ENCODE data around the gene TRIM52. TPM values are rescaled to one million over a fixed set of nuclear protein-coding genes. Genes with fewer than 3 reads are reported as not detected.
A peak's percentile ranks its signal among the peaks of the same experiment; 100 is the strongest.

Gene TRIM52
- polyA plus RNA-seq, 1 donor from 2014 or later: 42.0 TPM

GRCh38 chr5:181223058-181223728, 37.8 kb downstream of the TRIM52 start, which contains the start of gene TRIM41:
TRIM41 (plus strand) TSS chr5:181223281; CDS start chr5:181224000, 719 bp downstream.
- Histone ChIP-seq H3K9ac (ENCODE audit: low read length) (peak within 1 kb of the TSS; percentile 96), H3K36me3 (ENCODE audit: insufficient read depth, low read length) (no peaks in the 10 kb centered on the region), H3K9me3 (ENCODE audit: low read length) (no peaks in the 10 kb centered on the region), H3K4me3 (ENCODE audit: low read length) (peak within 1 kb of the TSS; percentile 93), H3K27me3 (ENCODE audit: insufficient read depth, low read depth, low read length) (no peaks in the 10 kb centered on the region), H3K79me2 (replicated peaks; ENCODE audit: insufficient read depth, low read length) (peaks cover 24% of the 10 kb centered on the region), H3K9me2 (ENCODE audit: insufficient read depth, low read length) (no peaks in the 10 kb centered on the region), H4K20me1 (ENCODE audit: insufficient read depth) (no peaks in the 10 kb centered on the region), H3F3A (ENCODE audit: insufficient read depth, low read length, poor library complexity, severe bottlenecking) (no peaks in the 10 kb centered on the region), H3K4me2 (ENCODE audit: low read length) (peak within 1 kb of the TSS; percentile 94), H3K27ac (ENCODE audit: low read length) (peak within 1 kb of the TSS; percentile 96), H2AFZ (ENCODE audit: low read depth, low read length) (peak within 1 kb of the TSS; percentile 78)
- peak; percentile 72 for TF ChIP-seq EP300 (conservative IDR thresholded peaks at IDR 0.05; ENCODE audit: poor library complexity, severe bottlenecking)
- TF ChIP-seq CTCF (IDR thresholded peaks at IDR 0.05; ENCODE audit: poor library complexity, severe bottlenecking): peak; percentile 14
- no peak for TF ChIP-seq EZH2 (IDR thresholded peaks at IDR 0.05; ENCODE audit: borderline replicate concordance, insufficient read depth, low read length, poor library complexity, severe bottlenecking)
- TF ChIP-seq TAF1 (IDR thresholded peaks at IDR 0.05; ENCODE audit: low read depth): peak; percentile 80
- TF ChIP-seq RAD21 (conservative IDR thresholded peaks at IDR 0.05): peak; percentile 34
- TF ChIP-seq SMC3 (conservative IDR thresholded peaks at IDR 0.05; ENCODE audit: poor library complexity): no peak
- peak; percentile 98 for TF ChIP-seq POLR2AphosphoS5 (IDR thresholded peaks at IDR 0.05)
- peak; percentile 76 for TF ChIP-seq REST (IDR thresholded peaks at IDR 0.05; ENCODE audit: borderline replicate concordance)
- peak; percentile 59 for TF ChIP-seq MXI1 (conservative IDR thresholded peaks at IDR 0.05; ENCODE audit: poor library complexity, severe bottlenecking)

GRCh38 chr5:181222630-181223057, 38.3 kb downstream of the TRIM52 start:
- TF ChIP-seq RAD21 (conservative IDR thresholded peaks at IDR 0.05) (no peak), REST (IDR thresholded peaks at IDR 0.05; ENCODE audit: borderline replicate concordance) (peak; percentile 43)
- no peaks in the 10 kb centered on the region for H3K27me3 ChIP-seq (ENCODE audit: insufficient read depth, low read depth, low read length)
- peak overlapping the region; percentile 78 for H2AFZ ChIP-seq (ENCODE audit: low read depth, low read length)
- peak overlapping the region; percentile 74 for H3K4me2 ChIP-seq (ENCODE audit: low read length)
- peak overlapping the region; percentile 96 for H3K9ac ChIP-seq (ENCODE audit: low read length)
- no peaks in the 10 kb centered on the region for H3F3A ChIP-seq (ENCODE audit: insufficient read depth, low read length, poor library complexity, severe bottlenecking)
- no peaks in the 10 kb centered on the region for H3K9me3 ChIP-seq (ENCODE audit: low read length)
- peak overlapping the region; percentile 96 for H3K27ac ChIP-seq (ENCODE audit: low read length)
- H3K79me2 ChIP-seq (replicated peaks; ENCODE audit: insufficient read depth, low read length): peaks cover 24% of the 10 kb centered on the region
- no peaks in the 10 kb centered on the region for H3K9me2 ChIP-seq (ENCODE audit: insufficient read depth, low read length)
- H3K36me3 ChIP-seq (ENCODE audit: insufficient read depth, low read length): no peaks in the 10 kb centered on the region
- H4K20me1 ChIP-seq (ENCODE audit: insufficient read depth): no peaks in the 10 kb centered on the region
- H3K4me3 ChIP-seq (ENCODE audit: low read length): peak overlapping the region; percentile 93
